ENCODE results near the gene VWA8. TPM values are rescaled to one million over a fixed set of nuclear protein-coding genes. Genes with fewer than 3 reads are reported as not detected.

Gene VWA8
- total and polyA plus RNA-seq, 2 of the 8 experiments (the other 6 are each of a cell fraction or from before 2014, with no cell fraction given): 5.9 to 19.6 TPM

DNA sequence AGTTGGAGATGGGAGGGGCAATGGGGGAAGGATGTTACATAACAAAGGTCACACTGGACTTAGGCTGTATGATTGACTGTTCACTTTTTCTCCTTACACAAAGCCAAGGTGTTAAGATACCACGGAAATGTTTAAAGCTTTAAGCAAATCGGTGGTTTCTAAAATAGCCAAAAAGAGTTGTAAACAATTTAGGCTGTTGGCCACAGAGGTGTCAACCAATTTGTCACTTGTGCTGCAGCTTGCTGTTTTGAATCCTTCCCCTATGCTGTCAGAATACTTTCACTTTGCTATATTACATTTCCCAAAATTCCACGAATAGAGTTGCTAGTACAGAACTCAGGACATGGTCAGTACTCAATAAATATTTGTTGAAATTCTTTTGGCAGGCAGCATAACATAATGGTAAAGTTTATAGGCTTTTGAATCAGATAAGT is 149.3 kb downstream of the VWA8 start (continued):
- TF ChIP-seq, protein P1, sequence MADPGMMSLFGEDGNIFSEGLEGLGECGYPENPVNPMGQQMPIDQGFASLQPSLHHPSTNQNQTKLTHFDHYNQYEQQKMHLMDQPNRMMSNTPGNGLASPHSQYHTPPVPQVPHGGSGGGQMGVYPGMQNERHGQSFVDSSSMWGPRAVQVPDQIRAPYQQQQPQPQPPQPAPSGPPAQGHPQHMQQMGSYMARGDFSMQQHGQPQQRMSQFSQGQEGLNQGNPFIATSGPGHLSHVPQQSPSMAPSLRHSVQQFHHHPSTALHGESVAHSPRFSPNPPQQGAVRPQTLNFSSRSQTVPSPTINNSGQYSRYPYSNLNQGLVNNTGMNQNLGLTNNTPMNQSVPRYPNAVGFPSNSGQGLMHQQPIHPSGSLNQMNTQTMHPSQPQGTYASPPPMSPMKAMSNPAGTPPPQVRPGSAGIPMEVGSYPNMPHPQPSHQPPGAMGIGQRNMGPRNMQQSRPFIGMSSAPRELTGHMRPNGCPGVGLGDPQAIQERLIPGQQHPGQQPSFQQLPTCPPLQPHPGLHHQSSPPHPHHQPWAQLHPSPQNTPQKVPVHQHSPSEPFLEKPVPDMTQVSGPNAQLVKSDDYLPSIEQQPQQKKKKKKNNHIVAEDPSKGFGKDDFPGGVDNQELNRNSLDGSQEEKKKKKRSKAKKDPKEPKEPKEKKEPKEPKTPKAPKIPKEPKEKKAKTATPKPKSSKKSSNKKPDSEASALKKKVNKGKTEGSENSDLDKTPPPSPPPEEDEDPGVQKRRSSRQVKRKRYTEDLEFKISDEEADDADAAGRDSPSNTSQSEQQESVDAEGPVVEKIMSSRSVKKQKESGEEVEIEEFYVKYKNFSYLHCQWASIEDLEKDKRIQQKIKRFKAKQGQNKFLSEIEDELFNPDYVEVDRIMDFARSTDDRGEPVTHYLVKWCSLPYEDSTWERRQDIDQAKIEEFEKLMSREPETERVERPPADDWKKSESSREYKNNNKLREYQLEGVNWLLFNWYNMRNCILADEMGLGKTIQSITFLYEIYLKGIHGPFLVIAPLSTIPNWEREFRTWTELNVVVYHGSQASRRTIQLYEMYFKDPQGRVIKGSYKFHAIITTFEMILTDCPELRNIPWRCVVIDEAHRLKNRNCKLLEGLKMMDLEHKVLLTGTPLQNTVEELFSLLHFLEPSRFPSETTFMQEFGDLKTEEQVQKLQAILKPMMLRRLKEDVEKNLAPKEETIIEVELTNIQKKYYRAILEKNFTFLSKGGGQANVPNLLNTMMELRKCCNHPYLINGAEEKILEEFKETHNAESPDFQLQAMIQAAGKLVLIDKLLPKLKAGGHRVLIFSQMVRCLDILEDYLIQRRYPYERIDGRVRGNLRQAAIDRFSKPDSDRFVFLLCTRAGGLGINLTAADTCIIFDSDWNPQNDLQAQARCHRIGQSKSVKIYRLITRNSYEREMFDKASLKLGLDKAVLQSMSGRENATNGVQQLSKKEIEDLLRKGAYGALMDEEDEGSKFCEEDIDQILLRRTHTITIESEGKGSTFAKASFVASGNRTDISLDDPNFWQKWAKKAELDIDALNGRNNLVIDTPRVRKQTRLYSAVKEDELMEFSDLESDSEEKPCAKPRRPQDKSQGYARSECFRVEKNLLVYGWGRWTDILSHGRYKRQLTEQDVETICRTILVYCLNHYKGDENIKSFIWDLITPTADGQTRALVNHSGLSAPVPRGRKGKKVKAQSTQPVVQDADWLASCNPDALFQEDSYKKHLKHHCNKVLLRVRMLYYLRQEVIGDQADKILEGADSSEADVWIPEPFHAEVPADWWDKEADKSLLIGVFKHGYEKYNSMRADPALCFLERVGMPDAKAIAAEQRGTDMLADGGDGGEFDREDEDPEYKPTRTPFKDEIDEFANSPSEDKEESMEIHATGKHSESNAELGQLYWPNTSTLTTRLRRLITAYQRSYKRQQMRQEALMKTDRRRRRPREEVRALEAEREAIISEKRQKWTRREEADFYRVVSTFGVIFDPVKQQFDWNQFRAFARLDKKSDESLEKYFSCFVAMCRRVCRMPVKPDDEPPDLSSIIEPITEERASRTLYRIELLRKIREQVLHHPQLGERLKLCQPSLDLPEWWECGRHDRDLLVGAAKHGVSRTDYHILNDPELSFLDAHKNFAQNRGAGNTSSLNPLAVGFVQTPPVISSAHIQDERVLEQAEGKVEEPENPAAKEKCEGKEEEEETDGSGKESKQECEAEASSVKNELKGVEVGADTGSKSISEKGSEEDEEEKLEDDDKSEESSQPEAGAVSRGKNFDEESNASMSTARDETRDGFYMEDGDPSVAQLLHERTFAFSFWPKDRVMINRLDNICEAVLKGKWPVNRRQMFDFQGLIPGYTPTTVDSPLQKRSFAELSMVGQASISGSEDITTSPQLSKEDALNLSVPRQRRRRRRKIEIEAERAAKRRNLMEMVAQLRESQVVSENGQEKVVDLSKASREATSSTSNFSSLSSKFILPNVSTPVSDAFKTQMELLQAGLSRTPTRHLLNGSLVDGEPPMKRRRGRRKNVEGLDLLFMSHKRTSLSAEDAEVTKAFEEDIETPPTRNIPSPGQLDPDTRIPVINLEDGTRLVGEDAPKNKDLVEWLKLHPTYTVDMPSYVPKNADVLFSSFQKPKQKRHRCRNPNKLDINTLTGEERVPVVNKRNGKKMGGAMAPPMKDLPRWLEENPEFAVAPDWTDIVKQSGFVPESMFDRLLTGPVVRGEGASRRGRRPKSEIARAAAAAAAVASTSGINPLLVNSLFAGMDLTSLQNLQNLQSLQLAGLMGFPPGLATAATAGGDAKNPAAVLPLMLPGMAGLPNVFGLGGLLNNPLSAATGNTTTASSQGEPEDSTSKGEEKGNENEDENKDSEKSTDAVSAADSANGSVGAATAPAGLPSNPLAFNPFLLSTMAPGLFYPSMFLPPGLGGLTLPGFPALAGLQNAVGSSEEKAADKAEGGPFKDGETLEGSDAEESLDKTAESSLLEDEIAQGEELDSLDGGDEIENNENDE (IDR thresholded peaks at IDR 0.05; ENCODE audit: insufficient replicate concordance, low read length): no peak
- TF ChIP-seq SP2 (IDR thresholded peaks at IDR 0.05; ENCODE audit: low read length): no peak
- no peak for TF ChIP-seq SP4 (IDR thresholded peaks at IDR 0.05; ENCODE audit: low read length)
- TF ChIP-seq NRF1 (IDR thresholded peaks at IDR 0.05; ENCODE audit: low read depth, low read length): no peak
- no peak for TF ChIP-seq TAF1 (IDR thresholded peaks at IDR 0.05; ENCODE audit: low read depth, low read length)
- no peak for TF ChIP-seq MAFK (IDR thresholded peaks at IDR 0.05; ENCODE audit: low read depth, low read length)
- no peak for TF ChIP-seq SIN3A (conservative IDR thresholded peaks at IDR 0.05 in 1 of 2, IDR thresholded peaks at IDR 0.05 in 1 of 2; ENCODE audit: low read depth in 1 of 2, low read length in 2 of 2)
- TF ChIP-seq, protein P2, sequence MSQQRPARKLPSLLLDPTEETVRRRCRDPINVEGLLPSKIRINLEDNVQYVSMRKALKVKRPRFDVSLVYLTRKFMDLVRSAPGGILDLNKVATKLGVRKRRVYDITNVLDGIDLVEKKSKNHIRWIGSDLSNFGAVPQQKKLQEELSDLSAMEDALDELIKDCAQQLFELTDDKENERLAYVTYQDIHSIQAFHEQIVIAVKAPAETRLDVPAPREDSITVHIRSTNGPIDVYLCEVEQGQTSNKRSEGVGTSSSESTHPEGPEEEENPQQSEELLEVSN (IDR thresholded peaks at IDR 0.05): no peak
- TF ChIP-seq CHD2 (IDR thresholded peaks at IDR 0.05; ENCODE audit: low read length): no peak
- no peak for TF ChIP-seq CREB1 (IDR thresholded peaks at IDR 0.05)
- TF ChIP-seq, protein P3, sequence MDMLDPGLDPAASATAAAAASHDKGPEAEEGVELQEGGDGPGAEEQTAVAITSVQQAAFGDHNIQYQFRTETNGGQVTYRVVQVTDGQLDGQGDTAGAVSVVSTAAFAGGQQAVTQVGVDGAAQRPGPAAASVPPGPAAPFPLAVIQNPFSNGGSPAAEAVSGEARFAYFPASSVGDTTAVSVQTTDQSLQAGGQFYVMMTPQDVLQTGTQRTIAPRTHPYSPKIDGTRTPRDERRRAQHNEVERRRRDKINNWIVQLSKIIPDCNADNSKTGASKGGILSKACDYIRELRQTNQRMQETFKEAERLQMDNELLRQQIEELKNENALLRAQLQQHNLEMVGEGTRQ (IDR thresholded peaks at IDR 0.05; ENCODE audit: low read length): no peak
